Right lobe of liver (tissue), 4 donors: Measurements from ENCODE around the gene NAXE.

Source experiments
- CTCF ChIP-seq, 4 donors: fragments of 200-600 bp in 3 of 4; fragments of 450-650 bp in 1 of 4; IDR thresholded peaks; one replicate each; pipeline versions ENCODE4 v1.5.1 to v1.8.0; 2016 to 2022; ENCODE audit warnings: antibody characterized with exemption in 4 of 4, mild to moderate bottlenecking in 2 of 4
- POLR2A ChIP-seq: fragments of 450-650 bp; IDR thresholded peaks from one replicate; pipeline ENCODE4 v1.6.1; 2017; ENCODE audit warnings: antibody characterized with exemption, mild to moderate bottlenecking
- donor health status: DM: no; HTN: no; CAD: no.
- donor health status: DM: no; HTN: no; CAD: no.
- donor health status: DM: no; HTN: yes; CAD: no.

GRCh38 chr1:156641761-156642264 lies 50.2 kb downstream of the NAXE start, which contains the start of gene BCAN:
- TF ChIP-seq POLR2A = no peak
- no peak for TF ChIP-seq CTCF (IDR thresholded peaks at IDR 0.05)
